ENCODE results near the gene TMEM273.

GRCh38 chr10:49200854-49201253 lies 12.7 kb upstream of the TMEM273 start:
- TF ChIP-seq POLR2A (IDR thresholded peaks at IDR 0.05) (no peak), CTCF (IDR thresholded peaks at IDR 0.05) (no peak)

Measured in lower leg skin (tissue), 3 donors.